Fibroblast of skin of scalp (primary cell): ENCODE measurements around the gene VSNL1. TPM values are rescaled to one million over a fixed set of nuclear protein-coding genes. Genes with fewer than 3 reads are reported as not detected.
A peak's percentile ranks its signal among the peaks of the same experiment; 100 is the strongest.

Experiments
- DNase-seq: peaks from one replicate; pipeline ENCODE4 v3.0.0-alpha.2; 2013
- polyA plus RNA-seq, 2 experiments: library from polyadenylated mRNA; unstranded; fragments of 120-200 nt; gene quantifications; one replicate each; pipeline ENCODE4 v1.2.1, GENCODE V29; 2013; ENCODE audit not compliant: insufficient read length in 2 of 2

The VSNL1 gene
- polyA plus RNA-seq (2013, experiment 1 of 2; ENCODE audit: insufficient read length) = 2.6 TPM
- 3.2 TPM for polyA plus RNA-seq (2013, experiment 2 of 2; ENCODE audit: insufficient read length)

DNA sequence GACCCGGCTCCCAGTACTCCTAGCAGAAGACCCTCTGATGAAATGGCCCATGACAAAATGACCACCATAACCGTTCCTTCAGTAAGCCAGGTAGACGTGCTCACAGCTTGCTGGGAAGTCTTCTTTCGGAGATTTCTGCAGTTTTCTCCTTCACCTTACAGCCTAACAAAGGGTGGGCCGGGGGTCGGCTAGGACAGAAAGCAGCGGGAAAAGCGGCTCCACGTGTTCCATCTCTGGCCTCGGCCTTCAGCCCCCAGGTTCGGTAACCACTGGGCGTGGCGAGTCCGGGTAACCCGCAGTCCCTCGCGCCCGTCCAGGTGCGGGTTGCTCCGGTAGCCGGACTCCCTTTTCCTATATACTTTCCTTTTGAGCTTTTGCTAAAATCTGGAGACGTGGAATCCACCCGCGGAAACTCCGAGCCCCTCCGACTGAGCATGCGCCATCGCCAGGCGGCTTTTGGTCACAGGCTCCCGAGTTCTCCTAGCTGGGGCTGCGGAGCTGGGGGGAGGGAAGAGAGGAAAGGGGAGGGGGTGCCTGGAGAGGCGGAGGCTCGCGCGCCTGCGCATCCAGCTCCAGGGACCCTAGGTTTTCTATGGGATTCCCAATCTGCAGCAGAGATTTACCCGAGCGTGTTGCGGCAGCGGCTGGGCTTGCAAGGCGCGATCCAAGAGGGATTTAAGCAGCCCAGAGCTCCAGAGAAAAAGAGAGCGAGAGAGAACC is at the start of gene VSNL1:
VSNL1 (plus strand) TSS at position 604 of the 720 bp plus-strand sequence. CDS start 51,379 bp downstream, outside the sequence.
- DNase-seq = peak; percentile 89

DNA sequence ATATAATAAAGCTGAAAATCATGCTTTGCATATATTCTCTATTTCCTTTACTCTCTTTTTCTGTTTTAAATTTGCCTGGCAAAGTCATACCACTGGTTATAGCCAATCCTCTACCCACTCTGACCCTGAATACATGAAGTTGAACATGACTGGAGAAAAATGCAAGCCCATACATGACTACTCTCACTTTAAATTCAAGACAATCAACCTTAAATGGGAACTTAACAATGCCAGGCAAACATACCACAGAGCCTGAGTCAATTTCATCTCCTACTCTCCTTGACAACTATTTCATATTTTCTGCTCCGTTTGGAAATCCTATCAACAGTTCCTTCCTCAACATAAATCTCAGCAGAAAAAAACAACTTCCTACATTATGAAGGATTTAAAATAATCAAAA is 44.9 kb upstream of the VSNL1 start:
- DNase-seq = no peak

DNA sequence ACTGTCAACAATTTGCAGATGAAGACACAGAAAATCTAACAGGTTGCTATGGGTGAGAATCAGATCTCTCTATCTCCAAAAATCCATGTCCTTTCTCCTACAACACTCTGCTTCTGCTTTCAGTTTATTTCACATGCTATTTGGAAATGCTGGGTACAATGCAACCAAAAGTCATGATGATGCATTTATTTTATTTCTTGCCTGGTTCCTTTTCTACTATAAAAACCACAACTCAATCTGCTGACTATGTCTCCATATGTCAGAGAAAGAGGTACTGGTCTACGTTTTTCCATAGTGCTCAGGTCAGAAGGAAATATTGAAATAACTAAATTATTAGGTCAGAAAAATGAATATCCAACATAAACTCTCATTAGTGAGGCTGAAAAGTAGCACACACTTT is 42.8 kb upstream of the VSNL1 start:
- DNase-seq = no peak

DNA sequence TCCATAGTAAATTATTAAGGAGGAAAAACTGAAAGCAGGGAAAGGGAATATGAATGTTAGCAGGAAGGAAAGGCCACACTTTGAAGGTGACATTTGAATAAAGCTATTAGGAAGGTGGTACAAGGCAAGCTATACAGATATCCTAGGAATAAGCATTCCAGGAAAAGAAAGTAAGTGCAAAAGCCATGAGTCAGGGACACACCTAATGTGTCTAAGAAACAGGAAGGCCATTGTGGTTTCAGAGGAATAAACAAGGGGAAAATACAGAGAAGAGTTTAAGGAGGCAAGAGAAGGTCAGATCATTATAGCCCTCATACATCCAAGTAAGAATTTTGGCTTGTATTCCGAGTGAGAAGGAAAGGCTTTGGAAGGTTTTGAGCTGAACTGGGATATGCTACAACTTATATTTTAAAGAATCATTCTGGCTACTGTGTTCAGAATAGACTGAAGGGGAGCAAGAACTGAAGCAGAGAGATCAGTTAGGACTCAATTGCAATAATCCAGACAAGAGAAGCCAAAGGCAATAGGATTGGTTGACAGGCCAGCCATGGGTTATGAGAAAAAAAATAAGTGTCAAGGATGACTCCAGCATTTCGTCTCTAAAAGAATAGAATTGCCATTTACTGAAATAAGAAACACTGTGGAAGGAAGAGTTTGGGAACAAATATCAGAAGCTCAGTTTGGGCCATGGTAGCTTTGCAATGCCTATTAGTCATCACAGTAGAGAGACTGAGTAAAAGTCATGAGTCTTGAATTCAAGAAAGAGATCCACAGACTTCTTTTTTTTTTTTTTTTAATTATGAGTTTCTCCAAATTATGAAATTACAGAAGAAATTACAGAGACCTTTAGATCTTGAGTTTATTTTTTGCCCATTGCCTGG is 33.5 kb upstream of the VSNL1 start:
- DNase-seq = no peak

DNA sequence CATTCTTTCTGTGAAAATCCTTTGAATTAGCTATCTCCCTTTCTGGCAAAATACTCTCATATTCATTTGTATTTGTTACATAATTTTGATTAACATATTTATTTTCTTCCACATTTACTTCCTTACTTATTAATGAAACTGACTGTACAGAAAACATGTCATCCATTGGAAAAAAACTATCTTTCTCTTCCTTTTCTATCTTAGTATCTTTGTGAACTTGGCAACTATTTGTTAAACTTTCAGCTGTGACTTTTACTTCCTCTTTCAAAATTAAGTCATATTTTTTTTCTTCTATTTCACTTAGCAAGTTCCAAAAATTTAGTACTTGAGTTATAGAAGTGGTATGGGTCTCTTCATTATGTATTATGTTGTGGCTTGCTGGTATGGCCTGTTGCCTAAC is 24.8 kb upstream of the VSNL1 start:
- no peak for DNase-seq

DNA sequence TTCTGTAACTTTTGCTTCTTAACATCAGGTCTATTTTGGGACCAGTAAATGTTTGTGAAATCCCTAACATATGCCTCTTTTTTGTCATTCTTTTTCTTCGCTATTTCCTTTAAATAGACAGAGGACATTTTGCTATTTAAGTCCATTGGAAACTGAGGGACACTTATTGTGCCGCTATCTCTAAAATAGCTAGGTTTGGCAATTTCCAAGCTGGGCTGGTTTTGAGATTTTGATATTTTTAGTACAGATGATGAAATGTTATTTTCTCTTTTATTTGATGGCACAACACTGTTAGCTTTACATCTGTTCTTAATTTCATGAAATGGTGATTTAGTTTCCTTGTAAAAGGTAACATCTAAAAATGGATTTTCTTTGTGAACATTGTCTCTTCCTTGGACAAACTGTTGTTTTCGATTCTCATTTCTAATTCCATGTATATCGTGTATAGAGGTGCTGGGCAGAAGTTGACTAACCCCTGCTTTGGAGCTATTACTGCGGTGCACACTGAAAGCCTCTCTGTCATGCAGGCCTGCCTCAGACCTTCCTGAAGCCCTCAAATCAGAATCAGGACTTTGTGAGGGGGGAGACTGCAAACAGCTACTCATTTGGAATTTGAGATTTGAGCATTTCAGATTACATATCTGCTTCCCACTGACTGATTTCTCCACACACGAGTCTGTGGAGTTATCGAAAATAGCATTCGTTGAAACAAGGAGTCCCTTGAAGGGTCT is 22.9 kb upstream of the VSNL1 start:
- no peak for DNase-seq

DNA sequence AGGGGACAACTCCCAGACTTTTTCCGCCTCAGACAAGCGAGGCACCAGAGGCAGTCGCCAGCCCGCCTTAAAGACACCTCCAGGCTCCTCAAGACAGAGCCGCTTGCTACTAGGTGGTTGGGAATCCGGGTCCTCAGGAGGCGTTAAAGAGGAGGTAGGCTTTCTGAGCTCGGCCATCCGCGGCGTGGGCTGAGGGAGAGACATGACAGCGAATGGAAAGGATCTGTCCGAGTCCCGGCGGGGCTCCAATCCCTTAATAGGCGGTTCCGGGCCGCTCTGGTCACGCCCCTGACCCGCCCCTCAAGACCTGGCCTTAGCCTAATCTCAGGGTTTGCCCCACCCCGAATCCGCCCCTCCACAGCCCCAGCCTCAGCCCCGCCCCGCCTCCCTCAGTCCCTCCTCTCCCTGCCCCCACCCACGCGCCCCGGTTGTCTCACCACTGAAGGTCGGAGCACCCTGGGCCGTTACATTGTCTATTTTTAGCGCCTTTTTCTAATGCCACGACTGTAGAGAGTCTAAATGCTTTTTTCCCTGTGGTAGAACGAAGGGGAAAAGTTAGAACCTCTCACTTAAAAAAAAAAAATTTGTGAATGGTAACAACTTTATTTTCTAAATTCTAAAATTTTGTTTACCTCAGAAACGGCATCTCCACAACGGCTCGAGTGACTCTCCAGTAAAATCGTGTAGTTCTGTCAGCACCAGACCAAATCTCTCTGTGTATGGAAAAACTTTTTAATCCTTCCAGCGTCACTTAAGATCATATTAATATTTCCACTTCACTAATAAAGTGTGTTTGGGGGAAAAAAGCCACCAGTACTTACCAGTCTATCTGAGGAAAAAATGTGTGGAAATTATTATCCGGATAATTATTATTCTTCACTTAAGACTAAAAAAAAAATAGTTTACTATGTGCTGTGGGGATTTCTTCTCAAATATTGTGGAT is 22.0 kb upstream of the VSNL1 start, which contains the start of gene RAD51AP2:
RAD51AP2 (minus strand) TSS at position 229 of the 943 bp plus-strand sequence; CDS start at position 204, 25 bp downstream.
- DNase-seq = peak; percentile 85

DNA sequence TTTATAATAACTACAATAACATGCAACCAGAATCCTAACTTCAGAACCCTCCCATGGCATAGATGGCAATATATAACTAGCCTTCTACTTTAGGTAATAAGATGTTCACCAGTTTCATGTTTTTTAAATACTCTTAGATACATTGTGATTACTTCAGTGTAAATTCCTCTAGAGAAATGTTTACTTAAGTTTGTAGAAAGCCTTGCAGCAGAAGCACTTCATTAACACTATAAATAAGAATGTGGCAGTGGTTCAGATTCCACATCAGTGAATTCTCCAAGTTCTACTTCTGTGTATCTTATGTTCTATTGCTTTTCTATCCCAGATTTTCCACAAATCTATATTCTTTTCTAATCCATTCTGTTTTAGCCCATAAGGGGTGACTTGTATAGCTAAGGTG is 21.0 kb upstream of the VSNL1 start:
- no peak for DNase-seq

DNA sequence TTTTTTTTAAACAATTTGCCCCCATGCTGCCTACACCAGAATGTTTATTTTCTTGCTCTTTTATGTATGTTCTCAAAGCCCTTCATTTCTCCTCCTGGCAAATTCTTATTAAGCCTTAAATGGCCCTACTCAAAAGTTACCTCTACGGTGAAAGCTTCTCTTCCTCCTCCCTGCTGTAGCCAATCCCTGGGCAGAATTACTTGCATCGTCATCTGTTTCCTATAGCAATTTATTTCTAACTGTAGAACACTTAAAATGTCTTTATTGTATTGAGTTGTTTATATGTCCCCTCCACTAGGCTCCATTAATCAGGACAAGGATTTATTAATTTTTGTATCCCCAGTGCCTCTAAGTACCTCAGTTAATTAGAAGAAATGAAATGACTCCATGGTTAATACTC is 19.7 kb upstream of the VSNL1 start:
- no peak for DNase-seq

DNA sequence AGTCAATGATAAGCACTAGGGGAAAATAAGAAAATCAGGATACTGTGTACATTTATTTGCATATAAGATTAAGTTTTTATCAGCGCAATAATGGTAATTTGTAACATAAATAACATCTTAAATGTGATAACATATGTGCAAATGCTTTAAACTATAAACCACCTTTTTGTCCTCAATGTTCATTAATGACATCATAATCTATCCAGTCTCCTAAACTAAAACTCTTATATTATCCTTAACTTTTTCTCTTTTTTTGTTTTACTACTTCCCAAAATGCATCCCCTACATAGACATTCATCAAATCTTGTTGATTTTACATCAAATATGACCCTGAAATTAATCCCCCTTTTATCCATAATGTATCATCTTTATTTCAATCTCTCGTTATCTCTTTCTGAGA is 18.9 kb upstream of the VSNL1 start:
- no peak for DNase-seq

DNA sequence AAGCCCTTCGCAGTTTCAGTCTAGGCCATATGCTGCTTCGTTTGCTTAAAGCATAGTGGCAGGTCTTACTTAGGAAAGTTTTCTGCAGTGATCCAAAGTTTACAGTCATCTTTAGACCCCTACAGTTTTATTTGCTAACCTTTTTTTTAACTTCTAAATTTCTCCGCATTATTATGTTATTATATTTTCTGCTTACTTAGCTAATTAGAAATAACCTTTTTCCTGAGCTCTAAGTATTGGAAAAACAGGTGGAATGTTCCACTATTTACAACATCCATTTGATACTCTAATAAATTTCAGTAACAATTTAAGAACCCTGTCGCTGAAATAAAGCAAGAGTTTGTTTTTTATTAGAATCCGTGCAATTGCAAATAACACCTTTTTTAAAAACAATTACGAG is 18.2 kb upstream of the VSNL1 start:
- no peak for DNase-seq

DNA sequence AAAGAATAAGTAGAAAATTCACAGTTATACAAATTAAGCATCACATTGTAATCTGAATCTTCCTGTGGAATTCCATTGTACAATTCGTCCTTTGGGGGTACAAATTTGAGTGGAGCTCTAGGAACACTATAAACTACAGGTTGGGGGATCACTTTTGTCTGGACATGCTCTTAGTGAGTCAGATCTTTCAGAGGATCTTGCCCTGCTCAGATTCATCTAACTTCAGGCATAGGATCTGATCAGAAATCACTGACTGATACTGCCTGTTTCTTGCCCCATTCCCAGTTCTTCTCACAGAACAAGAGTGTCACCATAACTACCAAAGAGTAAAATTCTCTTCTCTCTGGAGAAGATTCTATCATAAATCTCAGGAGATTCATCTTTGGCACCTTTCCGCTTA is 10.7 kb upstream of the VSNL1 start:
- no peak for DNase-seq

DNA sequence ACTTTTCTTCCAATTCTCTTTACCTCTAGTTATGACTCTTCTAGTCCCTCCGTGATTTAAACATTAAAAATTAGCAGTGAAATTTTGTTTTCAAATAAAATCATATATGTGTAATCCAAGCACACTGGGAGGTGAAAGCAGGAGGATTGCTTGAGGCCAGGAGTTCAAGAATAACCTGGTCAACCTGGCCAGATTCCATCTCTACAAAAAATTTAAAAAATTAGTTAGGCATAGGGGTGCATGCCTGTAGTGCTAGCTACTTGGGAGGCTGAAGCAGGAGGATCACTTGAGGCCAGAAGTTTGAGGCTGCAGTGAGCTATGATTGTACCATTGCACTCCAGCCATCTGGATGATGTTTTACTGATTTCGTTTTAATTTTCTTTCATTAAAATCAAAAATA is 7.0 kb upstream of the VSNL1 start:
- no peak for DNase-seq

DNA sequence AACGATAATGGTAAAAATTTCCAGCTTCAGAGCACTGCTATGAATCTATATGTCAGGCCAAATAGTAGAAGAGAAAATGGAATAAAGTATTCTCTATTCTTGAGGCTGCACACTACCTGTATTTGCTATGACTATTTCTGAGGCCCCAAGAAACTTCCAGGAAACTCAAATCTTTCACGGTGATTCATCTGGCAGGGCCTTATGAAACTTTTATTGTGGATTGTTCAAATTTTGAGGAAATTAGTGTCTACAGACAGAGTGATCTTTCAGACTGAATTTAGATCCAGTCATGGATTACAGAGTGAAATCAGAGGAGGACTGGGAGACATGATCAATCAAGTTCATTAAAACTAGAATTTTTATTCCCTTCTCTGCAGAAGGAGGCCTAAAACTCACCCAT is 4.1 kb upstream of the VSNL1 start:
- no peak for DNase-seq

DNA sequence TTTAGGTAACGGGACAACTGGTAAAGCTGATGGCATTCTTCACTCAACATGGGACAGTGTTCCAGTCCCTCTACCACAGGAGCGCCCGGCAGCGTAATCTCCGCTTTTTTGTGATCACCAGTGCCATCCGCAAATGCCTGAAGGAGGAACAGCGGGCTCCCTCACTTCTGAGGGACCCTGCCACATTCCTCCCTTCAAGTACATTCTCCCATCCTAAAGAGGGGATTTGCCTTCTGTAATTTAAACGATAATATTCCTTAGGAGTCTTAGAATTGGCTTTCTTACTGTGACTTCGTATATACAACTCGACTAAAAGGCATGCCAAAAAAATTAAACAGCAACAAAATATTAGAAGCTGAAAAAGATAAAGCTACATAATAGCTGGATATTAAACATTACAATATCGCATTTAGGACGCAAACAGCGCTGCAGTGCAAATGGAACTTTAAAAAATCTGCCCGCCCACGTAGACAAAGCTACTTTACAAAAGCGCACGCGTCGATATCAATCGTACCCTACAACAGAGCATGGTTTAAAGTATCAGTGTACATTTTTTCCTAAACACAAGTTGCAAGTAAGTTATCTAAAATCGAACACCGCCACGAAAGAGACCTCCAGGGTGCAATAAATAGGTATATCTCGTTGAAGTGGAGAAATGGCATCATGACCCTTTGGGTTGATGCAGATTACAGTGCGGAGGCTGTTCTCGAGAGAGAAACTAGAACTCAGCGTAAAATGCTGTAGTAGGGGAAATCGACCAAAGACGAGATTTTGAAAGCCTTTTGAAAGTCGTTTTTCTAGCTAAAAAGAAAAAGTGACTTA is 2.3 kb upstream of the VSNL1 start:
- peak; percentile 15 for DNase-seq

DNA sequence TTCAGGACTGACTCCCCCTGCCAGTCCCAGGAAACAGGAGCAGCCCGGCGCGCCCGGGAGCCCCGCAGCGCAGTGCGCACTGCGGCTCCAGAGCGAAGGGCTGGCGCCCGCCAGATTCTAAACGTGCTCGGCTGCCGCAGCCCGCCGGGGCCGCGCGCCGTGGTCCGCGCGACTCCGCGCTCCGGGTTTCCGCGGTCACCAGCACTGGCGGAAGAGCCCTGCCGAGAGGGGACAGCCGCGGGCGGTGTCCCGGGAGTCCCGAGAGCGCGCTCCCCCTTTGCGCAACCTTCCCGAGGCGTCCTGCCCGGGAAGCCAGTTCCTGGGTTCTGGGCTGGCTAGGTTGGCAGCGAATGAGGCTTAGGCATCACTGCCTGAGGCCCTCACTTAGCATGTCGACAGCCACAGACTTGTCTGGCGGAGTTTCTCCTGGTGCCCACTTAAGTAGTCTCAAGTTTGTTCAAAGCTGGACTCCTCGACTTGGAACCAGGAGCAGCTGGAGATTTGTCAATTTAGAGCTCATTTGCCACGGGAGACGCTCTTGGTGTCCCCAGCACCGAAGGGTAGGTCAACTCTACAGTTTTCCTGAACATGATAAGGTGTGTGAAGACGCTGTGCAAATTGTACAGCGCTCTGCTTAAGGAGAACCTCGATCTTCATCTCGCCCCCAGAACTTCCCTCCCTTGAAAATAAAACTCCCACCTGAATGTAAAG is 1.5 kb upstream of the VSNL1 start:
- peak; percentile 69 for DNase-seq

DNA sequence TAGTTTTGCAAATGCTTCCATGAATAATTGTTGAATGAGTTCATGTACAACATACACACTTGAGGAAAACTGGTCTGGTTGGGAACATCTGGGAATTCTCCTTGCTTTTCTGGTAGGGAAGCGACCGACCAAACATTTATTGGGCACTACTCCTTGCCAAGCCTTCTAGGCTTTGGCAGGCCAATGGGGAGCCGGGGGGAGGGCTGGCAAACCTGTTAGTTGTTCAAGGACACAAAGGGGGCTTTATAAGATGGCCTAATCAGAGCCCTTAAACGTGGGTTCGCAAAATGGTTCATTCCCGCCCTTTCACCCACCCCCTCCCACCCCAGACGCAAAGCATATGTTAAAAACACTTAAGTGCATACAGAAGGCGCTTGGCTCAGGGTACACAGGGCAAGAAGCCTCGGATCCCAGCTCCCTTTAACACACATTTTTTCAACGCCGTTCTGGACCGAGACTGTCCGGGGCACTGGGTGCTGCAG is 844 bp upstream of the VSNL1 start:
- DNase-seq = peak; percentile 71

DNA sequence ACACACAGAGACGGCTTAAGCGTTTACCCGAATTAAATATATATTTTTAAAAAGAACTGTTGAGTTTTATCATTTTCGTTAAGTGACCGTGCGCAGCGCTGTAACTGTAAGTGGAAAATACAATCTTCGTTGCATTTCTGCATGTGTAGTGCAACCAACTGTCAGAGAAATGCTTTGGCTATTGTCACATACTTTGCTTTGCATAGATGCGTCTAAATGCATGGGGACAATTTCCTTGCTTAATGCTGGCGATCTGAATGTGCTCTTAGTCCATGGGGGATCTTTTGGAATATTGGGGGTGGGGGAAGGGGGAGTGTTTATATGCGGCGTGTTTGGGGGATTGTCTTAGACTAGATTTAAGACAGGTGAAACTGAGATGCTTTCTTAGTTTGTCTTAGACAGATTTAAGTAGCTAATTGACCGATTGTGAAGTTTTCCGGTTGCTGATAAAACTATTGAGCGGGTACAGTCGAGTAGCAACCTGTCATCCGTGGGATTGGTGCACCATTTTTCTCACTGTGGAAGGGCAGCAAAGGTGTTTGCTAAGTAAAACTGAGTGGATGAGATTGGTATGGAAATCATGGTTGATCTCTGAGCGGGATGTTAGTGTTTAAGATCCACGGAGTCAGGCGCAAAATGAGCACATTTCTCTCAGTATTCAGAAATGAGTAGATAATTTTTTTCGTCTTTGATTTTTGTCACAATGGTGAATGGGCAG is 476 bp downstream of the VSNL1 start:
- DNase-seq = no peak

DNA sequence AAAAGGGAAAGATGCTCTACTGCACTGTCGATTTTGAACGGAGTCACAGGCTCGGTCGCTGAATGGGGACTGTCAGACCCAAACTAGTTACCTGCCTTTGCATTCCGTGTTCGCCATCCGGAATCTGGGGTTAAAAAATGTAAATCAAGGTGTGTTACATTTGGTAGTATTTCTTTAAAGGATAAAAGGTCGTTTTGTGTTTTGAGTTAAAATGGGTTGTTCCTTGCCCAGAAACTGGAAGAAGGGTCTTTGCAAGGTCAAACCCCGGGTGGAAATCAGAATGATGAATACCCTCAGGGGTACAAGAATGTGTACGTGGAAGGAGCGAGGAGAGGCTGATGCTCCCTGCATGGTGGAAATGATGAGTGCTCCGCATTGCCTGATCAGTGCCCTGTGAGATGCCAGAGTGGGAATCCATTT is 1.0 kb downstream of the VSNL1 start:
- DNase-seq = no peak
